CD4-positive, CD25-positive, alpha-beta regulatory T cell (primary cell): ENCODE results near the gene YDJC. TPM values are rescaled to one million over a fixed set of nuclear protein-coding genes. Genes with fewer than 3 reads are reported as not detected.
"Not testable (repeated sequence)": the region's sequence is repeated elsewhere in the genome, so short reads cannot be mapped to it uniquely, and the experiment has no call there.

Experiments
- ATAC-seq, 2 donors: fragments of 150-1000 bp; cut with Tn5 transposase; one replicate each; pipeline ENCODE4 v1.10.0; 2021; ENCODE audit warnings: low read depth in 2 of 2, moderate number of reproducible peaks in 2 of 2, moderate library complexity in 1 of 2
- DNase-seq, 3 donors: peaks; one replicate each; pipeline versions ENCODE4 v3.0.0 to v3.0.0-alpha.2; 2012 to 2022; ENCODE audit warnings: mixed read lengths in 1 of 3
- H3K27ac ChIP-seq: one replicate; pipeline ENCODE4 v1.7.0; 2013; ENCODE audit warnings: mild to moderate bottlenecking, low read length; ENCODE audit not compliant: insufficient read depth, poor library complexity, severe bottlenecking
- H3K27me3 ChIP-seq: one replicate; pipeline ENCODE4 v1.7.0; 2013; ENCODE audit warnings: low read length; ENCODE audit not compliant: control insufficient read depth, insufficient read depth
- H3K36me3 ChIP-seq: one replicate; pipeline ENCODE4 v1.7.0; 2013; ENCODE audit warnings: mild to moderate bottlenecking, low read length, moderate library complexity; ENCODE audit not compliant: control insufficient read depth, insufficient read depth
- H3K4me1 ChIP-seq: 2 replicates; pipeline ENCODE4 v1.7.0; 2013; ENCODE audit warnings: mild to moderate bottlenecking, low read length; ENCODE audit not compliant: insufficient read depth, control insufficient read depth, poor library complexity, severe bottlenecking
- H3K4me3 ChIP-seq: one replicate; pipeline ENCODE4 v1.7.0; 2013; ENCODE audit warnings: low read depth, mild to moderate bottlenecking, low read length, moderate library complexity
- H3K9me3 ChIP-seq, 2 experiments: 1 replicate in 1 of 2; 2 replicates in 1 of 2; pipeline ENCODE4 v1.7.0; 2013; ENCODE audit warnings: low read length in 2 of 2, mild to moderate bottlenecking in 1 of 2, moderate library complexity in 1 of 2; ENCODE audit not compliant: control insufficient read depth in 2 of 2
- H3K27ac Mint-ChIP-seq, 3 donors: one replicate each; pipeline ENCODE4 v1.8.0; 2020 to 2022; ENCODE audit warnings: mild to moderate bottlenecking in 3 of 3, mixed read lengths in 3 of 3, moderate library complexity in 2 of 3
- H3K27me3 Mint-ChIP-seq: one replicate; pipeline ENCODE4 v1.8.0; 2022; ENCODE audit warnings: mild to moderate bottlenecking, mixed read lengths
- H3K36me3 Mint-ChIP-seq: one replicate; pipeline ENCODE4 v1.8.0; 2020; ENCODE audit warnings: mixed read lengths
- H3K4me1 Mint-ChIP-seq, 4 donors: one replicate each; pipeline ENCODE4 v1.8.0; 2020 to 2022; ENCODE audit warnings: mixed read lengths in 4 of 4, mild to moderate bottlenecking in 1 of 4
- H3K4me3 Mint-ChIP-seq, 4 donors: one replicate each; pipeline ENCODE4 v1.8.0; 2020 to 2022; ENCODE audit warnings: mild to moderate bottlenecking in 4 of 4, mixed read lengths in 4 of 4, moderate library complexity in 3 of 4
- H3K9me3 Mint-ChIP-seq, 7 donors: one replicate each; pipeline ENCODE4 v1.8.0; 2020 to 2022; ENCODE audit warnings: mixed read lengths in 7 of 7, mild to moderate bottlenecking in 3 of 7, moderate library complexity in 2 of 7
- polyA plus RNA-seq, 4 donors: library from polyadenylated mRNA; unstranded; fragments of 300-500 nt; fragmentation: Illumina TruSeq; gene quantifications; one replicate each; pipeline ENCODE4 v1.2.3, GENCODE V29; 2021
- total RNA-seq: library from RNA; stranded (reverse); gene quantifications from one replicate; pipeline ENCODE4 v1.2.3, GENCODE V29; 2022

Gene YDJC
- total and polyA plus RNA-seq, 5 donors from 2014 or later, result 34.4 to 70.0 (median 55.5) TPM

- Mint-ChIP-seq H3K36me3 (peaks cover 19% of the 10 kb centered on the region), H3K4me1 (peaks cover 7 to 33% (median 27%) of the 10 kb centered on the region in 4 donors), H3K27ac (peak within 1 kb of the TSS; percentile 84 to 97 (median 95)), H3K9me3 (no peaks in the 10 kb centered on the region), H3K27me3 (peaks cover 6% of the 10 kb centered on the region), H3K4me3 (peak within 1 kb of the TSS; percentile 86 to 90 (median 88))
- Histone ChIP-seq H3K27me3 (no peaks in the 10 kb centered on the region), H3K9me3 (no peaks in the 10 kb centered on the region), H3K27ac (peak within 1 kb of the TSS; percentile 78), H3K4me3 (peak within 1 kb of the TSS; percentile 69), H3K36me3 (no peaks in the 10 kb centered on the region), H3K4me1 (peaks cover 29% of the 10 kb centered on the region)
- ATAC-seq, result peak; percentile 97 to 99
- DNase-seq, result peak; percentile 97 to 99 (median 99)
Observed at GRCh38 chr22:21641789-21642583, 12.2 kb upstream of the YDJC start, which contains the start of gene SDF2L1. SDF2L1 (plus strand) TSS chr22:21642302; CDS start chr22:21642337, 35 bp downstream.

- no peaks in the 10 kb centered on the region for H3K9me3 Mint-ChIP-seq
- peak overlapping the region in 2 of 3 donors; percentile 84 to 95 for H3K27ac Mint-ChIP-seq
- H3K4me3 ChIP-seq, result peak overlapping the region; percentile 69
- H3K9me3 ChIP-seq, result no peaks in the 10 kb centered on the region
- H3K36me3 Mint-ChIP-seq, result peaks cover 13% of the 10 kb centered on the region
- no peaks in the 10 kb centered on the region for H3K27me3 ChIP-seq
- H3K27ac ChIP-seq, result peak overlapping the region; percentile 56
- peaks cover 23% of the 10 kb centered on the region for H3K4me1 ChIP-seq
- peaks cover 6% of the 10 kb centered on the region for H3K27me3 Mint-ChIP-seq
- H3K4me1 Mint-ChIP-seq, result peaks cover under 1 to 28% (median 21%) of the 10 kb centered on the region in 4 donors
- no peaks in the 10 kb centered on the region for H3K36me3 ChIP-seq
- DNase-seq (no peak), ATAC-seq (no peak)
- peak overlapping the region; percentile 86 to 90 (median 88) for H3K4me3 Mint-ChIP-seq
Observed at GRCh38 chr22:21641417-21641788, 11.6 kb upstream of the YDJC start.

GRCh38 chr22:21640810-21641209, 11.0 kb upstream of the YDJC start:
- peaks cover 10% of the 10 kb centered on the region for H3K36me3 Mint-ChIP-seq
- Histone ChIP-seq H3K27ac (no peak overlapping the region), H3K27me3 (no peaks in the 10 kb centered on the region), H3K36me3 (no peaks in the 10 kb centered on the region), H3K4me3 (peak overlapping the region; percentile 69), H3K4me1 (peaks cover 21% of the 10 kb centered on the region), H3K9me3 (no peaks in the 10 kb centered on the region)
- peak overlapping the region in 1 of 3 donors; percentile 23 for H3K27ac Mint-ChIP-seq
- DNase-seq (no peak), ATAC-seq (no peak)
- peak overlapping the region; percentile 86 to 90 (median 88) for H3K4me3 Mint-ChIP-seq
- H3K27me3 Mint-ChIP-seq, result peaks cover 6% of the 10 kb centered on the region
- peaks cover 0 to 25% (median 20%) of the 10 kb centered on the region in 4 donors for H3K4me1 Mint-ChIP-seq
- no peaks in the 10 kb centered on the region for H3K9me3 Mint-ChIP-seq

- no peak for DNase-seq
- no peak for ATAC-seq
- peaks cover 21% of the 10 kb centered on the region for H3K4me1 ChIP-seq
- no peaks in the 10 kb centered on the region for H3K9me3 ChIP-seq
- no peaks in the 10 kb centered on the region for H3K27me3 ChIP-seq
- H3K27ac ChIP-seq, result no peak overlapping the region
- no peak overlapping the region for H3K4me3 ChIP-seq
- Mint-ChIP-seq H3K9me3 (peaks cover 0 to 1% (median 0%) of the 10 kb centered on the region in 7 donors), H3K27me3 (peaks cover 6% of the 10 kb centered on the region), H3K4me3 (peak overlapping the region in 1 of 4 donors; percentile 56), H3K4me1 (peaks cover 0 to 25% (median 20%) of the 10 kb centered on the region in 4 donors), H3K36me3 (peaks cover 10% of the 10 kb centered on the region), H3K27ac (no peak overlapping the region)
- H3K36me3 ChIP-seq, result no peaks in the 10 kb centered on the region
Observed at GRCh38 chr22:21639359-21639758, 9.5 kb upstream of the YDJC start.

- H3K9me3 ChIP-seq, H3K27ac Mint-ChIP-seq, DNase-seq, H3K36me3 ChIP-seq, H3K27me3 ChIP-seq, H3K4me3 ChIP-seq, H3K9me3 Mint-ChIP-seq, ATAC-seq, H3K27ac ChIP-seq, H3K4me3 Mint-ChIP-seq, H3K27me3 Mint-ChIP-seq, H3K36me3 Mint-ChIP-seq: not testable (repeated sequence)
- peaks cover 0 to 17% (median 13%) of the 10 kb centered on the region in 4 donors for H3K4me1 Mint-ChIP-seq
- peaks cover 11% of the 10 kb centered on the region for H3K4me1 ChIP-seq
Observed at GRCh38 chr22:21637450-21637849, 7.6 kb upstream of the YDJC start.

GRCh38 chr22:21636629-21637218, 6.9 kb upstream of the YDJC start:
- no peak overlapping the region for H3K4me3 ChIP-seq
- no peak for DNase-seq
- H3K4me1 ChIP-seq, result peaks cover 6% of the 10 kb centered on the region
- no peaks in the 10 kb centered on the region for H3K36me3 Mint-ChIP-seq
- H3K27ac Mint-ChIP-seq, result no peak overlapping the region
- H3K36me3 ChIP-seq, result no peaks in the 10 kb centered on the region
- ATAC-seq, result no peak
- H3K9me3 Mint-ChIP-seq, result peaks cover 0 to 1% (median 0%) of the 10 kb centered on the region in 7 donors
- H3K27me3 ChIP-seq, result no peaks in the 10 kb centered on the region
- no peak overlapping the region for H3K27ac ChIP-seq
- H3K27me3 Mint-ChIP-seq, result peaks cover 1% of the 10 kb centered on the region
- peaks cover 0 to 18% (median 13%) of the 10 kb centered on the region in 4 donors for H3K4me1 Mint-ChIP-seq
- peak overlapping the region in 1 of 4 donors; percentile 79 for H3K4me3 Mint-ChIP-seq
- H3K9me3 ChIP-seq, result no peaks in the 10 kb centered on the region

- Mint-ChIP-seq H3K36me3 (no peaks in the 10 kb centered on the region), H3K27ac (no peak overlapping the region), H3K4me3 (peak overlapping the region in 1 of 4 donors; percentile 79), H3K4me1 (peaks cover under 1 to 17% (median 11%) of the 10 kb centered on the region in 4 donors), H3K9me3 (peaks cover 0 to 1% (median 0%) of the 10 kb centered on the region in 7 donors), H3K27me3 (no peaks in the 10 kb centered on the region)
- Histone ChIP-seq H3K27ac (no peak overlapping the region), H3K4me3 (no peak overlapping the region), H3K4me1 (no peaks in the 10 kb centered on the region), H3K9me3 (no peaks in the 10 kb centered on the region), H3K36me3 (no peaks in the 10 kb centered on the region), H3K27me3 (no peaks in the 10 kb centered on the region)
- no peak for ATAC-seq
- DNase-seq, result no peak
Observed at GRCh38 chr22:21635771-21636510, 6.1 kb upstream of the YDJC start.
